Subcutaneous adipose tissue (tissue), 4 donors: ENCODE results near the gene SERGEF. TPM values are rescaled to one million over a fixed set of nuclear protein-coding genes. Genes with fewer than 3 reads are reported as not detected.

Experiments
- total RNA-seq, 4 donors: library from RNA; depleted of rRNA; stranded (reverse); fragments of >200 nt; gene quantifications; one replicate each; pipeline ENCODE4 v1.1.0, GENCODE V29; 2016
- TF ChIP-seq, protein P1 (sequence below): fragments of 450-650 bp; IDR thresholded peaks from one replicate; pipeline ENCODE4 v1.5.1; 2016; ENCODE audit warnings: low read depth, mild to moderate bottlenecking, control low read depth, antibody characterized with exemption, moderate library complexity

SERGEF gene
- total RNA-seq, 4 donors from 2014 or later: 22.2 to 27.9 (median 26.1) TPM

DNA sequence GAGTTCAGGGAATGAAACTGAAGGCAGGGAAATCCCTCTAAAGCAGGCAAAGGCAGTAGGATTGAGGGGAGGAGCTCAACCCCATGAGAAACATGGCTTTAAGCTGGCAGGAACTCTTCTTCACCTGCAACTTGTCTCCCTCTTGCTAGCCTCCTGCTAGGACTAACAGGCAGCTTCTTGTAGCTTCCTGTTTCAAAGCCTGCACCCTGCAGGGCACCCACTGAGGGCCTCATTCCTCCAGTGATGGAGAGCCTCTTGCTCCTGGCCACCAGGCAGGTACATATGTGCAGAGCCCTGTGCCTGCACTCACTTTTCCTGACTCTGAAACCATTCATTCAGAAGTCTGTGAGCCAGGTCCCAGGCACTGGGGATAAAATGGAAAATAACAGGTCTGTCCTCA lies 137.0 kb downstream of the SERGEF start:
- TF ChIP-seq, protein P1, sequence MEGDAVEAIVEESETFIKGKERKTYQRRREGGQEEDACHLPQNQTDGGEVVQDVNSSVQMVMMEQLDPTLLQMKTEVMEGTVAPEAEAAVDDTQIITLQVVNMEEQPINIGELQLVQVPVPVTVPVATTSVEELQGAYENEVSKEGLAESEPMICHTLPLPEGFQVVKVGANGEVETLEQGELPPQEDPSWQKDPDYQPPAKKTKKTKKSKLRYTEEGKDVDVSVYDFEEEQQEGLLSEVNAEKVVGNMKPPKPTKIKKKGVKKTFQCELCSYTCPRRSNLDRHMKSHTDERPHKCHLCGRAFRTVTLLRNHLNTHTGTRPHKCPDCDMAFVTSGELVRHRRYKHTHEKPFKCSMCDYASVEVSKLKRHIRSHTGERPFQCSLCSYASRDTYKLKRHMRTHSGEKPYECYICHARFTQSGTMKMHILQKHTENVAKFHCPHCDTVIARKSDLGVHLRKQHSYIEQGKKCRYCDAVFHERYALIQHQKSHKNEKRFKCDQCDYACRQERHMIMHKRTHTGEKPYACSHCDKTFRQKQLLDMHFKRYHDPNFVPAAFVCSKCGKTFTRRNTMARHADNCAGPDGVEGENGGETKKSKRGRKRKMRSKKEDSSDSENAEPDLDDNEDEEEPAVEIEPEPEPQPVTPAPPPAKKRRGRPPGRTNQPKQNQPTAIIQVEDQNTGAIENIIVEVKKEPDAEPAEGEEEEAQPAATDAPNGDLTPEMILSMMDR: no peak

DNA sequence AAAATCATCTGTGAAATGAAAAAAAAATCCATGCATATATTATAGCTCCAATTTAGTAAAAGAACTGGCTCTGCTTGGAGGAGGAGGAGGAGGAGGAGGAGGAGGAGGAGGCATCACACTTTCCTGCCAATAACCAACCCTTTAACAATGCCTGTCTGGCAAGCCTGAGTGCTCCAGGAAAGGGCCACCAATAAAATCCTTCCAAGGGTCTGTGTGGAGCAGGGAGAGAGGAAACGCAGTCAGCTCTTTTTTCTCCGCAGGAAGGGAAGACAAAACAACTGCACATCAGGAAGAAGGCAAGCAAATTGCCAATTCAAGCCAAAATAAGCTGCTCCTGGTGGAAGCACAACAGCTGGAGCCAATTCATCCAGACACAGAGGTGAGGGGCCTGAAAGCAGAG lies 139.3 kb downstream of the SERGEF start:
- TF ChIP-seq, protein P1: no peak

- TF ChIP-seq, protein P1: no peak
Observed at GRCh38 chr11:17867341-17867740, 145.5 kb downstream of the SERGEF start.

DNA sequence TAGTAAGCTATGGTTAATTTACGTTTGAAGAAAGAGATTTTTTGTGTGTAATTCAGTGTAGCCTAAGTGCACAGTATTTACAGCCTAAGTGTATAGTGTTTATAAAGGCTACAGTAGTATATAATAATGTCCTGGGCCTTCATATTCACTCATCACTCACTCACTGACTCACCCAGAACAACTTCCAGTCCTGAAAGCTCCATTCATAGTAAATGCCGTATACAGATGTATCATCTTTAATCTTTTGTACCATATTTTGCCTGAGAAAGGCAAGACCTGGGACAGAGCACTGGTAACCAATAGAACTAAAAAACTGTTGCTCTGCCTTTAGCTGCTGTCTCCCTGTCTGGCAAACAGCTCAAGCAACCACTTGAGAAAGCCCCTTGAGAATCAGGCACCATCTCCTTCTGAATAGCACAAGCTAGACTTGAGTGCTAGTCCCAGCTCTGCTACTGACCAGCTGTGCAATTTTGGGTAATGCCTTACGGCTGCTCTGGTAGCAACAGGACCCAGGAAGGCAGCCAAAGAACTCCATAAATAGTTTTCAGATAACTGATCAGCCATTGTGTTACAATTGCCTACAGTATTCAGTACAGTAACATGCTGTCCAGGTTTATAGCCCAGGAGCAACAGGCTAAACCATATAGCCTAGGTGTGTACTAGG lies 146.9 kb downstream of the SERGEF start:
- TF ChIP-seq, protein P1: no peak

DNA sequence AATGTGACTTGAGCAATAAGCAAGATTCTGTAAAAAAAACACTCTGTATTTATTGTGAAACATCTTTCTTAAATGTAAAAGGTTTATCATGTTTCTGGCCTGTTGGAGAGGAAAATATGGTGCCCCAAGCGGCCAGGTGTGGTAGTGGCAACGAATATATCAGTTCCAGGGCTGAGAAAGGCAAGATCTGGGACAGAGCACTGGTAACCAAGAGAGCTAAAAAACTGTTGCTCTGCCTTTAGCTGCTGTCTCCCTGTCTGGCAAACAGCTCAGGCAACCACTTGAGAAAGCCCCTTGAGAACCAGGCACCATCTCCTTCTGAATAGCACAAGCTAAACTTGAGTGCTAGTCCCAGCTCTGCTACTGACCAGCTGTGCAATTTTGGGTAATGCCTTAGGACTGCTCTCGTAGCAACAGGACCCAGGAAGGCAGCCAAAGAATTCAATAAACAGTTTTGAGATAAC lies 148.3 kb downstream of the SERGEF start:
- TF ChIP-seq, protein P1: no peak

DNA sequence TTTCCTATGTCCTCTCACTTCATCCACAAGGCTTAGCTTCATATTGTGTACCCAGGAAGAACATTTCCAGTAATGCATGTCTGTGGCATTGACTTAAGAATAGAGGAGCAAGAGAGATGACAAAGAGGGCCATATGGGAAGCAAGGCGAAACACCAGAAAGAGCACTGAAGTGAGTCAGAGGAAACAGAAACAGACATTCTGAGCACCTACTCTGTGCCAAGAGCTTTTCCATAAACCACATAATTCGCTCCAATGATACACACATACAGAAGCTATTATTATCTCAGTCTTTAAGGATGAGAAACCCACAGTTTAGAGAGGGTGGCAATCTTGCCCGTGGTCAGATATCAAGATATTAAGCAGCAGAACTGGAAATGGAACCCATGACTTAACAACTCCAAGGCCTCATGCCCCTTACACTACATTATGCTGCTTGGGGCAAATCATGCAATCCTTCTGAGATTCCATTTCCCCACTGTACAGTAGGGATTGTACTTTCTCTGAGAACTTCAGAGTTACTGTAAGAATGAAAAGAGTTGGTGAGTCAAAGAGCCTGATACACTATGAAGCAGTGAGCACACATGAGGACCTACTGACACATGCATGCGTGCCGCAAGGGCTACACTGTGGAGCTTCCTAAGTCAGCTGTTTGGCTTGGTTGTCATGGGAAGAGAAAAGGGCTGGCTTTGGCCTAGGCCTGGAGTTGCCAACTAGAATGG lies 151.7 kb downstream of the SERGEF start:
- TF ChIP-seq, protein P1: no peak

- TF ChIP-seq, protein P1: no peak
Observed at GRCh38 chr11:17859552-17859951, 153.3 kb downstream of the SERGEF start.
